HEK293T (cell line): ENCODE data around the gene IFNA13.
"Not testable (repeated sequence)": the region's sequence is repeated elsewhere in the genome, so short reads cannot be mapped to it uniquely, and the experiment has no call there.

Experiments used
- CTCF ChIA-PET: fragments of 350-600 bp; formaldehyde crosslinking; extraction: SDS; loops from one replicate; lab custom pipeline; 2021; ENCODE audit warnings: antibody characterized with exemption, inconsistent platforms; lab: Yijun Ruan, JAX
- POLR2A ChIA-PET: fragments of 350-600 bp; formaldehyde crosslinking; extraction: SDS; loops from one replicate; lab custom pipeline; 2020; ENCODE audit warnings: antibody characterized with exemption, inconsistent platforms; lab: Yijun Ruan, JAX
- DNase-seq: peaks from one replicate; pipeline ENCODE4 v3.0.0; 2012; ENCODE audit warnings: mixed read lengths; ENCODE audit errors: extremely low spot score
- ARNT ChIP-seq: fragments of 450-650 bp; IDR thresholded peaks from 2 replicates; pipeline ENCODE4 v1.6.1; 2017; ENCODE audit warnings: mild to moderate bottlenecking
- BHLHE40 ChIP-seq: fragments of 450-650 bp; IDR thresholded peaks from 2 replicates; pipeline ENCODE4 v1.6.1; 2016; ENCODE audit warnings: mild to moderate bottlenecking, moderate library complexity, borderline replicate concordance
- CTBP1 ChIP-seq: fragments of 450-650 bp; IDR thresholded peaks from 2 replicates; pipeline ENCODE4 v1.6.1; 2016; ENCODE audit warnings: borderline replicate concordance
- ELF4 ChIP-seq: fragments of 450-650 bp; IDR thresholded peaks from 2 replicates; pipeline ENCODE4 v1.6.1; 2017; ENCODE audit warnings: antibody characterized with exemption
- FOXA1 ChIP-seq: fragments of 450-650 bp; IDR thresholded peaks from 2 replicates; pipeline ENCODE4 v1.6.1; 2016; ENCODE audit warnings: mild to moderate bottlenecking
- FOXK2 ChIP-seq: fragments of 450-650 bp; IDR thresholded peaks from 2 replicates; pipeline ENCODE4 v1.6.1; 2016; ENCODE audit warnings: mild to moderate bottlenecking
- FOXM1 ChIP-seq: fragments of 450-650 bp; IDR thresholded peaks from 2 replicates; pipeline ENCODE4 v1.6.1; 2017; ENCODE audit warnings: mild to moderate bottlenecking, borderline replicate concordance
- HDGF ChIP-seq: fragments of 450-650 bp; IDR thresholded peaks from 2 replicates; pipeline ENCODE4 v1.6.1; 2017; ENCODE audit warnings: antibody characterized with exemption, borderline replicate concordance
- L3MBTL2 ChIP-seq: fragments of 450-650 bp; conservative IDR thresholded peaks from 2 replicates; pipeline ENCODE4 v1.6.1; 2016; ENCODE audit warnings: mild to moderate bottlenecking
- LEF1 ChIP-seq: fragments of 450-650 bp; IDR thresholded peaks from 2 replicates; pipeline ENCODE4 v1.6.1; 2017; ENCODE audit warnings: mild to moderate bottlenecking, borderline replicate concordance
- NFRKB ChIP-seq: fragments of 450-650 bp; IDR thresholded peaks from 2 replicates; pipeline ENCODE4 v1.6.1; 2016; ENCODE audit warnings: mild to moderate bottlenecking, moderate library complexity
- PKNOX1 ChIP-seq: fragments of 450-650 bp; IDR thresholded peaks from 2 replicates; pipeline ENCODE4 v1.6.1; 2016
- SP1 ChIP-seq: fragments of 450-650 bp; IDR thresholded peaks from 2 replicates; pipeline ENCODE4 v1.6.1; 2017
- SUZ12 ChIP-seq: fragments of 450-650 bp; IDR thresholded peaks from 2 replicates; pipeline ENCODE4 v1.6.1; 2016; ENCODE audit warnings: mild to moderate bottlenecking
- TARDBP ChIP-seq: fragments of 450-650 bp; IDR thresholded peaks from 2 replicates; pipeline ENCODE4 v1.6.1; 2016
- ZNF384 ChIP-seq: fragments of 450-650 bp; IDR thresholded peaks from 2 replicates; pipeline ENCODE4 v1.6.1; 2016

IFNA13 gene

GRCh38 chr9:21392270-21392669, 24.4 kb upstream of the IFNA13 start:
- TF ChIP-seq CTBP1 = no peak
- no peak for TF ChIP-seq FOXK2
- no peak for TF ChIP-seq LEF1
- no peak for TF ChIP-seq PKNOX1
- no peak for TF ChIP-seq L3MBTL2
- no peak for TF ChIP-seq ZNF384
- no peak for TF ChIP-seq HDGF
- no peak for TF ChIP-seq SP1
- no peak for TF ChIP-seq FOXM1
- no peak for TF ChIP-seq ARNT
- TF ChIP-seq FOXA1 = no peak
- TF ChIP-seq NFRKB = no peak
- TF ChIP-seq BHLHE40 = no peak
- no peak for TF ChIP-seq ELF4
- peak; percentile 70 for DNase-seq
- CTCF ChIA-PET = interaction anchor here (0.5 to 0.6 kb wide), 2 partner anchors 11 to 42 kb away, joined by 3 read pairs; no protein-coding TSS in a partner anchor
- POLR2A ChIA-PET = no interaction called here

GRCh38 chr9:21385131-21385670, 17.3 kb upstream of the IFNA13 start, which contains the start of gene IFNA2:
Gene IFNA2 (minus strand): TSS chr9:21385398. CDS start chr9:21385329, 69 bp downstream.
- POLR2A ChIA-PET = no interaction called here

GRCh38 chr9:21383627-21384026, 15.8 kb upstream of the IFNA13 start:
- TF ChIP-seq SUZ12 (no peak), CTBP1 (no peak), NFRKB (no peak), PKNOX1 (no peak)
- ChIA-PET POLR2A (no interaction called here), CTCF (no interaction called here)
- DNase-seq = no peak

More at GRCh38 chr9:21385131-21385670, 17.3 kb upstream of the IFNA13 start, which contains the start of gene IFNA2:
- DNase-seq = no peak
- no peak for TF ChIP-seq BHLHE40
- no peak for TF ChIP-seq LEF1
- TF ChIP-seq NFRKB = no peak
- TF ChIP-seq ELF4 = no peak
- no peak for TF ChIP-seq FOXK2
- TF ChIP-seq HDGF = no peak
- TF ChIP-seq ARNT = no peak
- TF ChIP-seq CTBP1 = no peak
- TF ChIP-seq ZNF384 = no peak
- no peak for TF ChIP-seq PKNOX1
- no peak for TF ChIP-seq TARDBP
- TF ChIP-seq L3MBTL2 = no peak
- no peak for TF ChIP-seq SP1
- TF ChIP-seq SUZ12 = no peak
- no peak for TF ChIP-seq FOXA1
- TF ChIP-seq FOXM1 = no peak
- CTCF ChIA-PET = interaction anchor here (1.0 kb wide), 1 partner anchor 11 kb away, joined by 3 read pairs; no protein-coding TSS in a partner anchor

- no peak for TF ChIP-seq PKNOX1
- TF ChIP-seq ELF4 = no peak
- TF ChIP-seq CTBP1 = no peak
- TF ChIP-seq NFRKB = no peak
- TF ChIP-seq L3MBTL2 = no peak
- TF ChIP-seq ARNT = no peak
- no peak for TF ChIP-seq SP1
- TF ChIP-seq HDGF = no peak
- no peak for TF ChIP-seq TARDBP
- TF ChIP-seq ZNF384 = no peak
- TF ChIP-seq SUZ12 = no peak
- no peak for TF ChIP-seq FOXM1
- TF ChIP-seq FOXK2 = no peak
- TF ChIP-seq BHLHE40 = no peak
- TF ChIP-seq FOXA1 = no peak
- no peak for TF ChIP-seq LEF1
- POLR2A ChIA-PET = no interaction called here
- DNase-seq = no peak
- CTCF ChIA-PET = no interaction called here
Measured at GRCh38 chr9:21381448-21382339, 13.8 kb upstream of the IFNA13 start.

GRCh38 chr9:21371467-21371866, 3.6 kb upstream of the IFNA13 start:
- CTCF ChIA-PET, POLR2A ChIA-PET, DNase-seq: not testable (repeated sequence)

GRCh38 chr9:21367169-21367568, 688 bp downstream of the IFNA13 start:
- DNase-seq, CTCF ChIA-PET, POLR2A ChIA-PET: not testable (repeated sequence)
